Natural killer cell treated with Interleukin-12 subunit alpha and Interleukin-12 subunit beta and Interleukin-15 and Interleukin-18, amount 100 ng/mL, for 72 hours (primary cell): Measurements from ENCODE around the gene MYBPH. TPM values are rescaled to one million over a fixed set of nuclear protein-coding genes. Genes with fewer than 3 reads are reported as not detected.

Source experiments
- ATAC-seq, 2 donors: fragments of 150-1000 bp; cut with Tn5 transposase in 1 of 2; sonication (Bioruptor Pico), chemical (Tn5 transposase) in 1 of 2; 2 replicates each; pipeline ENCODE4 v1.10.0; 2021
- DNase-seq: peaks from one replicate; pipeline ENCODE4 v3.0.0; 2022; ENCODE audit warnings: low spot score
- H3K27ac Mint-ChIP-seq, 2 donors: 1 replicate in 1 of 2; 2 replicates in 1 of 2; pipeline ENCODE4 v1.8.0; 2022; ENCODE audit warnings: mixed read lengths in 2 of 2, mild to moderate bottlenecking in 1 of 2, moderate library complexity in 1 of 2
- H3K27me3 Mint-ChIP-seq, 2 donors: 1 replicate in 1 of 2; 2 replicates in 1 of 2; pipeline ENCODE4 v1.8.0; 2022; ENCODE audit warnings: mixed read lengths in 2 of 2
- H3K36me3 Mint-ChIP-seq: one replicate; pipeline ENCODE4 v1.8.0; 2022; ENCODE audit warnings: mixed read lengths
- H3K4me1 Mint-ChIP-seq, 2 donors: 1 replicate in 1 of 2; 2 replicates in 1 of 2; pipeline ENCODE4 v1.8.0; 2022; ENCODE audit warnings: low read depth in 2 of 2, mixed read lengths in 2 of 2, mild to moderate bottlenecking in 1 of 2
- H3K4me3 Mint-ChIP-seq: one replicate; pipeline ENCODE4 v1.8.0; 2022; ENCODE audit warnings: mixed read lengths
- H3K9me3 Mint-ChIP-seq: 2 replicates; pipeline ENCODE4 v1.8.0; 2022; ENCODE audit warnings: mixed read lengths
- total RNA-seq, 2 donors: library from RNA; stranded (reverse); gene quantifications; one replicate each; pipeline ENCODE4 v1.2.3, GENCODE V29; 2022

The MYBPH gene
- total RNA-seq, 2 donors from 2014 or later, result not detected

GRCh38 chr1:203171341-203172183, 4.1 kb downstream of the MYBPH start:
- peak in 1 of 2 donors; percentile 7 for ATAC-seq
- Mint-ChIP-seq H3K27ac (no peak overlapping the region), H3K36me3 (no peaks in the 10 kb centered on the region), H3K4me3 (no peak overlapping the region), H3K4me1 (no peaks in the 10 kb centered on the region), H3K9me3 (no peaks in the 10 kb centered on the region), H3K27me3 (no peaks in the 10 kb centered on the region)
- no peak for DNase-seq

GRCh38 chr1:203170625-203171330, 4.8 kb downstream of the MYBPH start:
- H3K27me3 Mint-ChIP-seq, result peaks cover 0 to 1% of the 10 kb centered on the region in 2 donors
- H3K9me3 Mint-ChIP-seq, result no peaks in the 10 kb centered on the region
- no peak overlapping the region for H3K27ac Mint-ChIP-seq
- no peak for DNase-seq
- ATAC-seq, result no peak
- H3K36me3 Mint-ChIP-seq, result no peaks in the 10 kb centered on the region
- no peaks in the 10 kb centered on the region for H3K4me1 Mint-ChIP-seq
- H3K4me3 Mint-ChIP-seq, result no peak overlapping the region

DNA sequence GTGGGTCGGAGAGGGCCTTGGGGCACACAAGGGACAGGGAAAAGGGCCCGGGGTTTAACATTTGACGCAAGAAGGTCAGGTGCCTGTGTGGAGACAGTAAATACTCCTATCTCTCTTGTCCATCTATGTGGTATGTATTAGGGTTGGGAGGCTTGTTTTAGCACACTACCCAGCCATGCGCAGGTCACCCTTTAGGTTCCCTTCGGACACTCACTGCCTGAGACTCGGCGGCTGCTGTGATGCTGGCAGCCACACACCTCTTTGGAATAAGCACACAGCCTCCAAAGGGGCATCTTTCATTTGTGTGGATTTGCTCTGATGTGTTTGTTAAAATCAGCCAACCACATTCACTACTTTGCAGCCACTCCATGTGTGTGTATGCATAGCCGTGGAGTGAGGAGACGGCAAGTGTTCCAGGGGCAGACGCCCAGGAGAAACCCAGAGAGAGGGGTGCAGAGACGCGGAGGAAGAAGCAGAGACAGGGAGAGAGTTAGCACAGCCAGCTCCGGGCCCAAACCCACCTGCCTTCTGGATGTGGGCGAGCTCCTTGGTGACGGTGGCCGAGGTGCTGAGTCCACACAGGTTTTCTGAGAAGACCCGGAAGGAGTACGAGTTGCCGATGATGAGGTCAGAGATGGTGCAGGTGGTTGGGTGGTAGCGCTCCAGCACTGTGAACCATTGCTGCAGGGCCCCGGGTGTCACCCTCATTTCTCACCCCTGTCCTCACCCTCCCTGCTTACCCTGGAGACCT, 5.7 kb downstream of the MYBPH start:
- ATAC-seq (no peak), DNase-seq (no peak)
- no peak overlapping the region for H3K27ac Mint-ChIP-seq
- no peak overlapping the region for H3K4me3 Mint-ChIP-seq
- H3K9me3 Mint-ChIP-seq, result no peaks in the 10 kb centered on the region
- H3K36me3 Mint-ChIP-seq, result no peaks in the 10 kb centered on the region
- H3K27me3 Mint-ChIP-seq, result peaks cover 0 to 6% of the 10 kb centered on the region in 2 donors
- H3K4me1 Mint-ChIP-seq, result no peaks in the 10 kb centered on the region

DNA sequence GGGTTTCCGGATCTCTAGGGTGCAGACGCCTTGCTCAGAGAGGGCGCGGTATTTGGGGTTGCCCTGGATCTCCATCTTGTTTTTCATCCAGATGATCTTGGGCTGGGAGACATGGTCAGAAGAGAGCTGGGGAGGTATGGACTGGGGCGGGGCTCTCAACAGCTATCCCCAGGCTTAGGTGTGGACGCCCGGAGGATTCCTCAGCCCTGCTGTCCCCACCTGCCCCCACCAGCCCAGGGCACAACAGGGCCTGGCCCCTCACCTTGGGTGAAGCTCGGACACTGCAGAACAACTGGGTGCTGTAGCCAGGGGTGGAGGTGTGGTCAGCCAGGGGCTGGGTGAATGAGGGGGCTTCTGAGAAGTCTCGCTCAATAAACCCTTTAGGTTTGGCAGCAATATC, 6.6 kb downstream of the MYBPH start:
- ATAC-seq, result no peak
- H3K27ac Mint-ChIP-seq, result no peak overlapping the region

DNA sequence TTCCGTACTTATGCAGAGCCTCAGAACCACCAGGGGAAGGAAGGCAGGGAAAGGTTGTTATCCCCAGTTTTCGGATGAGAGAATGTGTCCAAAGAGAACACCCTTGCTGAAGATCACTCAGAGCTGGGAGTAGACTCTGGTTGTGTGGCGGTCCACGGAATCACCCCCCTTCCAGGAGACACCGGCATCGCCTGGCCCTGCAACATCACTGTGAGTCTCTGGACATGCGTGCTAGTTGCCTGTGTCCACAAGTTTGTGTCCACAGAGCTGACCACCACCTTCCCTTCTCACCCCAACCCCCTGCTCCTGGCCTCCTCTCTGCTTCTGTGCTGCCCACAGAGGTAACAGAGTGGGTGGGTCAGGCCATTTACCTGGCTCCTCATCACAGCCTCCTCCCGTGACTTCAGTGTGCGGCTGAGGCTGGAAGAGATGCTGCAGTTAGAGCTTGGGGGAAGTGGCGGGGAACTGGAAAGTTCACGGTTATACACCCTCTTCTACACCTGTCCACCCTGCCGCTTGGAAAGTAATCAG, 7.3 kb downstream of the MYBPH start:
- H3K27ac Mint-ChIP-seq, result no peak overlapping the region
- DNase-seq (no peak), ATAC-seq (no peak)
- H3K9me3 Mint-ChIP-seq, result no peaks in the 10 kb centered on the region
- peaks cover 0 to 9% of the 10 kb centered on the region in 2 donors for H3K27me3 Mint-ChIP-seq
- H3K4me3 Mint-ChIP-seq, result no peak overlapping the region
- H3K4me1 Mint-ChIP-seq, result no peaks in the 10 kb centered on the region
- no peaks in the 10 kb centered on the region for H3K36me3 Mint-ChIP-seq

More for the DNA sequence above, 6.6 kb downstream of the MYBPH start:
- peaks cover 0 to 9% of the 10 kb centered on the region in 2 donors for H3K27me3 Mint-ChIP-seq
- H3K9me3 Mint-ChIP-seq, result no peaks in the 10 kb centered on the region
- no peak for DNase-seq
- H3K36me3 Mint-ChIP-seq, result no peaks in the 10 kb centered on the region
- no peaks in the 10 kb centered on the region for H3K4me1 Mint-ChIP-seq
- H3K4me3 Mint-ChIP-seq, result no peak overlapping the region

DNA sequence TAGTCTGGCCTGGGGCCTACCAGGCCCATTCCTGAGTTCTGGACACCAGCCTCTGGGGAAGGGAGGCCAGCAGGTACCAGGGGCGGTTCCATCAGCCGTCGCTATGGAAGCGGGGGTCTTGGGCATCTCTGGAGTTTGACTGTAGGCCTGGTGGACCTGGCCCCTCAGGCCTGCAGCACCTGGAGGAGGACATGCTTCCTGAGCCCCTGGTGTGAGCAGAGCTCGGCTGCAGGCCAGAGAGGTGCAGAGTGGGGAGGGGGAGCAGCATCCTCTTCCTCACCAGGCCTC, 7.8 kb downstream of the MYBPH start:
- no peak for ATAC-seq
- no peaks in the 10 kb centered on the region for H3K4me1 Mint-ChIP-seq
- no peaks in the 10 kb centered on the region for H3K9me3 Mint-ChIP-seq
- H3K27me3 Mint-ChIP-seq, result peaks cover 0 to 9% of the 10 kb centered on the region in 2 donors
- no peaks in the 10 kb centered on the region for H3K36me3 Mint-ChIP-seq
- no peak overlapping the region for H3K4me3 Mint-ChIP-seq
- no peak overlapping the region for H3K27ac Mint-ChIP-seq
- no peak for DNase-seq

DNA sequence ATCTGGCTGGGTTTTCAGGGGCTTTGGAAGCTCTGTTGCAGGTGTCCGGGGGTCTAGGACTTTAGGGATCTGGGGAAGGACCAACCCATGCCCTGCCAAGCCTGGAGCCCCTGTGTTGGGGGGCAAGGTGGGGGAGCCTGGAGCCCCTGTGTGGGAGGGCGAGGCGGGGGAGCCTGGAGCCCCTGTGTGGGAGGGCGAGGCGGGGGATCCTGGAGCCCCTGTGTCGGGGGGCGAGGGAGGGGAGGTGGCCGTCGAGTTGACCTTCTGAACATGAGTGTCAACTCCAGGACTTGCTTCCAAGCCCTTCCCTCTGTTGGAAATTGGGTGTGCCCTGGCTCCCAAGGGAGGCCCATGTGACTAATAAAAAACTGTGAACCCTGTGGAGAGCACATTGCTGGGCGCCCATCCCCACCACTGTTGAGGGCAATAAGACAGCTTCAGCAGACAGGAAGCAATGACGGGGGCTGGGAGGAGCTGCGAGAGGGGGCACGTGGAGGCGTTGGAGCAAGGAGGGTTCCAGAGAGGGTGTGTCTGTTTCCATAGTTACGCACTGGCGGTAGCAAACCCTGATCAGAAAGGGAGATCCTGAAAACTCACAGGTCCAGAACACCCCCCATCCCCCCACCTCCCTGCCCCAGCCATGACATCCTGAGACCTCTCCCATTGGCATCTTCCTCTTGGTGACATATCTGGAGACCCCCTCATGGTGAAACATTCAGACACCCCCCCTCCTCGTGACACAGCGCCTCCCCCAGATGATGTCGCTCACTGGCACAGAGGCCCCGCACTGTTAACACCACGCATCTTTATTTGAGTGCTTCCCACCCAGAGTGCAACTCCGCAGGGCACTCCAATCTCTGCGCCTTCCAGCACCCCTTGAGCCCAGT, 8.4 kb downstream of the MYBPH start:
- Mint-ChIP-seq H3K4me3 (no peak overlapping the region), H3K9me3 (no peaks in the 10 kb centered on the region), H3K36me3 (no peaks in the 10 kb centered on the region), H3K27me3 (peaks cover 0 to 9% of the 10 kb centered on the region in 2 donors), H3K4me1 (no peaks in the 10 kb centered on the region), H3K27ac (no peak overlapping the region)
- ATAC-seq (no peak), DNase-seq (no peak)

DNA sequence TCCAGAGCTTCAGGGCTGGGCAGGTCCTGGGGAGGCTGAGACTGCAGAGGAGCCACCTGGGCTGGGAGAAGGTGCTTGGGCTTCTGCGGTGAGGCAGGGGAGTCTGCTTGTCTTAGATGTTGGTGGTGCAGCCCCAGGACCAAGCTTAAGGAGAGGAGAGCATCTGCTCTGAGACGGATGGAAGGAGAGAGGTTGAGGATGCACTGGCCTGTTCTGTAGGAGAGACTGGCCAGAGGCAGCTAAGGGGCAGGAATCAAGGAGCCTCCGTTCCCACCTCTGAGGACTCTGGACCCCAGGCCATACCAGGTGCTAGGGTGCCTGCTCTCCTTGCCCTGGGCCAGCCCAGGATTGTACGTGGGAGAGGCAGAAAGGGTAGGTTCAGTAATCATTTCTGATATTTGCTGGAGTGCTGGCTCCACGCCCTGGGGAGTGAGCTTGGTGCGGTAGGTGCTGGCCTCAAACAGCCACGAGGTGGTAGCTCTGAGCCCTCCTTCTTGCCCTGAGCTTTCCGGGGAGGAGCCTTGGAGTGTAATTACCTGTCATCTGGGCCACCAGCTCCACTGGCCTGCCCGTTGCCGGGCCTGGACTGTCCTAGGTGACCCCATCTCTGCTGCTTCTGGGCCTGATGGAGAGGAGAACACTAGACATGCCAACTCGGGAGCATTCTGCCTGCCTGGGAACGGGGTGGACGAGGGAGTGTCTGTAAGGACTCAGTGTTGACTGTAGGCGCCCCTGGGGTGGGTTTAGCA, 9.3 kb downstream of the MYBPH start:
- ATAC-seq (no peak), DNase-seq (no peak)
- Mint-ChIP-seq H3K27me3 (peaks cover 0 to 9% of the 10 kb centered on the region in 2 donors), H3K27ac (no peak overlapping the region), H3K36me3 (no peaks in the 10 kb centered on the region), H3K4me1 (no peaks in the 10 kb centered on the region), H3K4me3 (no peak overlapping the region), H3K9me3 (no peaks in the 10 kb centered on the region)

GRCh38 chr1:203165800-203166161, 9.8 kb downstream of the MYBPH start:
- Mint-ChIP-seq H3K9me3 (no peaks in the 10 kb centered on the region), H3K27me3 (peaks cover 5 to 13% of the 10 kb centered on the region in 2 donors), H3K36me3 (no peaks in the 10 kb centered on the region), H3K4me3 (no peak overlapping the region), H3K4me1 (no peaks in the 10 kb centered on the region), H3K27ac (no peak overlapping the region)
- DNase-seq, result no peak
- ATAC-seq, result no peak

DNA sequence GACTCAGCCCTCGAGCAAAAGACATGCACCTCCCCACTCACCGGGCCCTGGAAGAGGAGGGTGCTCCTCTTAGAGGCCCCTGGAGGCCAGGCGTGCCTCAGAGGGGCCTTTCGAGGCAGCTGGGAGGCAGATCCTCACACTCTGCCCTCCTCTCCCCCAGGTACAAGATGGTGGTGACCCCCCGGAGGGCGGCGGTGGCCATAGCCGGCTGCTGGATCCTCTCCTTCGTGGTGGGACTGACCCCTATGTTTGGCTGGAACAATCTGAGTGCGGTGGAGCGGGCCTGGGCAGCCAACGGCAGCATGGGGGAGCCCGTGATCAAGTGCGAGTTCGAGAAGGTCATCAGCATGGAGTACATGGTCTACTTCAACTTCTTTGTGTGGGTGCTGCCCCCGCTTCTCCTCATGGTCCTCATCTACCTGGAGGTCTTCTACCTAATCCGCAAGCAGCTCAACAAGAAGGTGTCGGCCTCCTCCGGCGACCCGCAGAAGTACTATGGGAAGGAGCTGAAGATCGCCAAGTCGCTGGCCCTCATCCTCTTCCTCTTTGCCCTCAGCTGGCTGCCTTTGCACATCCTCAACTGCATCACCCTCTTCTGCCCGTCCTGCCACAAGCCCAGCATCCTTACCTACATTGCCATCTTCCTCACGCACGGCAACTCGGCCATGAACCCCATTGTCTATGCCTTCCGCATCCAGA, 10.4 kb downstream of the MYBPH start:
- Mint-ChIP-seq H3K36me3 (no peaks in the 10 kb centered on the region), H3K9me3 (no peaks in the 10 kb centered on the region), H3K4me1 (no peaks in the 10 kb centered on the region), H3K27ac (no peak overlapping the region), H3K27me3 (peaks cover 6 to 14% of the 10 kb centered on the region in 2 donors), H3K4me3 (no peak overlapping the region)
- no peak for ATAC-seq
- no peak for DNase-seq

DNA sequence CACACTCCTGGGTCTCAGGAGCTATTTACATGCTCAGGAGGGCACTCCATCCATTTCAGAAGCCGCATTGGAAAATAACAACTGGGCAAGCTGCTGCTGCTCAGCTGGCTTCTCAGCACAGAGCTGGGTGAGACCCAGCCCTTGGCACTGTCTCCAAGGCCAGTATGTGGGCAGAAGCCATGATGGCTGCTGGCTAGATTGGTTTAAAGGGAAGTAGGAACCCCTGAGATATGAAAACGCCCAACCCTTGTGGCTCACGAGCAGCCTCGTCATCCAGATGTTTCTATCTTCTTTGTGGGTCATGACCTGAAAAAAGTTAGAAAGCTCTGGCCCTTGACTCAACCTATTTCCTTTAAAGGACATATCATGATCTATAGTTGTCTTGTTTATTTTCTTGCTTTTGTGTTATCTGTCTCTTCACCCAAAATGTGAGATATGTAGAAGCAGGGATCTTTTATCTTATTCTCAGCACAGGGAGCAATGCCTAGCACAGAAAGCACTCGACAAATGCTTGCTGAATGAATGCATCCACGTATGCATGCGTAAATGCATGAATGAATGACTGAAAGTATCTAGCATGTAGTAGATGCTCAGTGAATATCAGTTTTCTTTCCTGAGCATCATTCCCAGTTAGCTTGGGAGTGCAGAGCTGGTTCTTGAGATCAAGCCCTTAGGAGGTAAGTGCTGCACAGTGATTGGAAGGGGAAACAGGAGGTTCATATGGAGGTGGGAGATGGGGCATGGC, 11.6 kb downstream of the MYBPH start:
- Mint-ChIP-seq H3K4me3 (no peak overlapping the region), H3K9me3 (no peaks in the 10 kb centered on the region), H3K36me3 (no peaks in the 10 kb centered on the region), H3K27ac (no peak overlapping the region), H3K27me3 (peaks cover 14 to 19% of the 10 kb centered on the region in 2 donors), H3K4me1 (no peaks in the 10 kb centered on the region)
- ATAC-seq (no peak), DNase-seq (no peak)

DNA sequence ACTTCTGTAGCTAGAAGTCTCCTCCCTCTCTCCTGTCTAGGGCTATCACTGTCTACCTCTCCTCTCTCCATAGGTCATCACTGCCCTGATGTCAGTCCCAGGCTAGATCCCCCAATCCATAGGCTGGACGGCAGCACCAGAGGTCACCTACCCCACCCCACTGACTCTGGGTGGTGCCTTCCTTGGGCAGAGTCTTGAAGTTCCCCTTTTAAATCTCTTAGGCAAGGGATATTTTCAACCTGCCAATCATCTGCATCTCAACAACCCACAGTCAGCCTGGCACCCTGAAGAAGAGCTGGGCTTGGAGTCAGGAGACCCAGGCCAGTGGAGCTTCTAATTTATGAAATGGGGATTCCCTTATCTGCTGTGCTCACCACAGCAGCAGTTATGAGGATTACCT, 13.2 kb downstream of the MYBPH start:
- H3K9me3 Mint-ChIP-seq, result no peaks in the 10 kb centered on the region
- no peaks in the 10 kb centered on the region for H3K36me3 Mint-ChIP-seq
- no peak for ATAC-seq
- H3K27ac Mint-ChIP-seq, result no peak overlapping the region
- no peak overlapping the region for H3K4me3 Mint-ChIP-seq
- H3K4me1 Mint-ChIP-seq, result no peaks in the 10 kb centered on the region
- peaks cover 25 to 26% of the 10 kb centered on the region in 2 donors for H3K27me3 Mint-ChIP-seq
- DNase-seq, result no peak
